Heart left ventricle (tissue), 16 donors: ENCODE results near the gene FASN. TPM values are rescaled to one million over a fixed set of nuclear protein-coding genes. Genes with fewer than 3 reads are reported as not detected.

ENCODE experiments used
- ATAC-seq, 4 donors: fragments of 200-7000 bp; cut with Tn5 transposase; one replicate each; pipeline ENCODE4 v1.9.1; 2020 to 2022; ENCODE audit warnings: moderate library complexity in 4 of 4, mild to moderate bottlenecking in 3 of 4, moderate number of reproducible peaks in 1 of 4
- DNase-seq, 5 donors: peaks; one replicate each; pipeline ENCODE4 v3.0.0-alpha.2; 2020
- H3K27ac ChIP-seq, 12 donors: fragments of 200-600 bp; sonication (generic) in 4 of 12; one replicate each; pipeline versions ENCODE4 v1.5.0 to v1.8.0; 2016 to 2022; ENCODE audit warnings: mild to moderate bottlenecking in 2 of 12
- H3K27me3 ChIP-seq, 9 donors: fragments of 200-600 bp; sonication (generic) in 2 of 9; one replicate each; pipeline versions ENCODE4 v1.5.1 to v1.8.0; 2016 to 2022; ENCODE audit warnings: mild to moderate bottlenecking in 3 of 9
- H3K36me3 ChIP-seq, 9 donors: fragments of 200-600 bp; sonication (generic) in 2 of 9; one replicate each; pipeline versions ENCODE4 v1.5.0 to v1.8.0; 2018 to 2022; ENCODE audit warnings: mild to moderate bottlenecking in 2 of 9
- H3K4me1 ChIP-seq, 12 donors: fragments of 200-600 bp; sonication (generic) in 4 of 12; one replicate each; pipeline versions ENCODE4 v1.5.0 to v1.8.0; 2016 to 2022; ENCODE audit warnings: mild to moderate bottlenecking in 3 of 12
- H3K4me3 ChIP-seq, 12 donors: fragments of 200-600 bp; sonication (generic) in 4 of 12; one replicate each; pipeline versions ENCODE4 v1.5.0 to v1.8.0; 2017 to 2022; ENCODE audit warnings: mild to moderate bottlenecking in 9 of 12, moderate library complexity in 4 of 12
- H3K9me3 ChIP-seq, 12 donors: fragments of 200-600 bp; sonication (generic) in 4 of 12; one replicate each; pipeline versions ENCODE4 v1.5.0 to v1.8.0; 2016 to 2022; ENCODE audit warnings: mild to moderate bottlenecking in 1 of 12
- CTCF ChIP-seq, 12 donors: fragments of 200-600 bp; sonication (generic) in 4 of 12; IDR thresholded peaks; one replicate each; pipeline versions ENCODE4 v1.5.0 to v1.8.0; 2018 to 2022; ENCODE audit warnings: antibody characterized with exemption in 12 of 12, mild to moderate bottlenecking in 5 of 12
- POLR2A ChIP-seq, 2 donors: fragments of 450-650 bp; IDR thresholded peaks; one replicate each; pipeline ENCODE4 v1.6.1; 2017; ENCODE audit warnings: antibody characterized with exemption in 2 of 2, mild to moderate bottlenecking in 2 of 2, moderate library complexity in 2 of 2
- WGBS, 4 donors: extraction: QIAGEN DNeasy Blood & Tissue Kit in 2 of 4; methylation state at CpG; one replicate each; pipeline versions ENCODE4 v1.1.5 to v1.1.7; 2013 to 2018; 5-methylcytosine and 5-hydroxymethylcytosine counted together
- intact Hi-C, 10 donors: fragments of 100-400 bp; cut with DNase I; formaldehyde crosslinking; loops; one replicate each; pipeline versions ENCODE4 v1.11.1 to v1.14.2; 2022
- polyA plus RNA-seq, 2 donors: library from polyadenylated mRNA; stranded (reverse); fragments of 200-250 nt; gene quantifications; one replicate each; pipeline ENCODE4 v1.2.3, GENCODE V29; 2013
- total RNA-seq, 9 donors: library from RNA; depleted of rRNA in 2 of 9; stranded (reverse); fragments of >200 nt in 2 of 9; fragmentation: NEBNext Ultra II Directional in 3 of 9; extraction: Animal tissue kit (Norgen Biotek cat#: 25700) in 3 of 9; gene quantifications; one replicate each; pipeline versions ENCODE4 v1.1.0 to v1.2.4, GENCODE V29; 2016 to 2023
- donor health status: ischemic (EF 13 %, LVEDD 7.1; RV severe dilation, severe dysfunction).
- donor health status: healthy with polysubstance abuse.
- donor health status: DM: no; HTN: yes; CAD: no.
- donor health status: DM: no; HTN: no; CAD: no.
- donor health status: ischemic (EF 25% LVEDD 6.9; RV normal size, moderate dysfunction).
- donor health status: ischemic (EF 25% LVEDD 5.7; RV mildly dilated, moderate dysfunction).
- donor health status: healthy.
- donor health status: DM: yes; HTN: yes; CAD: no.
- donor health status: ischemic (EF 35%, LVEDD 5.7; RV mildly dilated, moderate dysfunction).
- donor health status: nonischemic (EF 11% LVEDD 7.7; RV severe dilation, severe dysfunction).
- donor health status: DM: yes; HTN: yes; CAD: no.
- donor health status: PGD.
- donor health status: ischemic (EF 29% LVEDD 5.4; RV normal size, mild dysfunction).
- donor health status: nonischemic (EF 23%, LVEDD 6.1; RV moderate dilation, normal function).

The FASN gene
- total and polyA plus RNA-seq, 11 donors, result 6.9 to 103 (median 18.9) TPM

- TF ChIP-seq POLR2A (IDR thresholded peaks at IDR 0.05) (no peak), CTCF (IDR thresholded peaks at IDR 0.05) (no peak)
- WGBS, 4 donors, result 12 to 75% (median 17%) methylated on average over 8 to 79 of the region's 79 CpGs
- Histone ChIP-seq H3K36me3 (peaks cover 0 to 61% (median 28%) of the 10 kb centered on the region in 9 donors), H3K27ac (peak overlapping the region in 9 of 12 donors; percentile 38 to 72 (median 58)), H3K27me3 (no peaks in the 10 kb centered on the region), H3K9me3 (no peaks in the 10 kb centered on the region), H3K4me3 (peak overlapping the region; percentile 63 to 96 (median 82)), H3K4me1 (peaks cover 3 to 38% (median 24%) of the 10 kb centered on the region in 12 donors)
- intact Hi-C loops, result no loop called here
- ATAC-seq (peak in 2 of 4 donors; percentile 13 to 16), DNase-seq (peak in 3 of 5 donors; percentile 28 to 71 (median 32))
These were observed 47.0 kb downstream of the FASN start for GRCh38 chr17:82050761-82051641.

- TF ChIP-seq CTCF (IDR thresholded peaks at IDR 0.05) (no peak), POLR2A (IDR thresholded peaks at IDR 0.05) (no peak)
- Histone ChIP-seq H3K4me1 (peaks cover 3 to 38% (median 24%) of the 10 kb centered on the region in 12 donors), H3K4me3 (peak overlapping the region in 10 of 12 donors; percentile 63 to 96 (median 82)), H3K27ac (peak overlapping the region in 1 of 12 donors; percentile 64), H3K9me3 (no peaks in the 10 kb centered on the region), H3K27me3 (no peaks in the 10 kb centered on the region), H3K36me3 (peaks cover 0 to 54% (median 21%) of the 10 kb centered on the region in 9 donors)
- DNase-seq (peak in 3 of 5 donors; percentile 21 to 39 (median 25)), ATAC-seq (no peak)
- intact Hi-C loops, result no loop called here
- 88 to 93% (median 91%) methylated on average over 16 to 28 of the region's 28 CpGs for WGBS, 4 donors
These were observed 47.8 kb downstream of the FASN start for GRCh38 chr17:82050152-82050760.

DNA sequence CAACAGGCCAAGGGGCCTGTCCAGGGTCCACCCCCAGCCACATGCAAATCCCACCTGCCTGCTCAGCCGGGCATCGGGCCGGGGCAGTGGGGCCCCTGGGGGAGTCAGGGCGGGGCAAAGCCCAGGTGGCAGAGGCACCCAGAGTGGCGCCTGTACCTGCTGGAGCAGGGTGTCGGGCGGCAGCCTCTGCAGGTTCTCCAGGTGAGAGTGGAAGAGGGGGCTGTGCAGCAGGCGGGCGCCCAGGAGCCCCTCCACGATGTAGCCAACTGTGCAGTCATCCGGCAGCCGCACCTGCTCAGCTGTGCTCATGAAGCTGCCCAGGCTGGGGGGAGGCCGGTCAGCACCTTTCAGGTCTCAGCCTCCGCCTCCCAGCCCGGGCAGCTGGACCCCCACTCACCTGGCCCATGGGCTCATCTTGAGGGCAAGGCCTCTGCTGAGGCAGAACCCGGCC, 48.5 kb downstream of the FASN start:
- ATAC-seq (no peak), DNase-seq (peak in 3 of 5 donors; percentile 17 to 47 (median 20))
- intact Hi-C loops, result no loop called here
- H3K36me3 ChIP-seq, result peaks cover 0 to 47% (median 14%) of the 10 kb centered on the region in 9 donors
- WGBS, 4 donors, result 92 to 98% (median 95%) methylated on average over 12 to 16 of the region's 16 CpGs
- no peak overlapping the region for H3K27ac ChIP-seq
- no peaks in the 10 kb centered on the region for H3K27me3 ChIP-seq
- TF ChIP-seq CTCF (IDR thresholded peaks at IDR 0.05), result no peak
- no peak for TF ChIP-seq POLR2A (IDR thresholded peaks at IDR 0.05)
- no peaks in the 10 kb centered on the region for H3K9me3 ChIP-seq
- peaks cover 3 to 38% (median 24%) of the 10 kb centered on the region in 12 donors for H3K4me1 ChIP-seq
- no peak overlapping the region for H3K4me3 ChIP-seq

DNA sequence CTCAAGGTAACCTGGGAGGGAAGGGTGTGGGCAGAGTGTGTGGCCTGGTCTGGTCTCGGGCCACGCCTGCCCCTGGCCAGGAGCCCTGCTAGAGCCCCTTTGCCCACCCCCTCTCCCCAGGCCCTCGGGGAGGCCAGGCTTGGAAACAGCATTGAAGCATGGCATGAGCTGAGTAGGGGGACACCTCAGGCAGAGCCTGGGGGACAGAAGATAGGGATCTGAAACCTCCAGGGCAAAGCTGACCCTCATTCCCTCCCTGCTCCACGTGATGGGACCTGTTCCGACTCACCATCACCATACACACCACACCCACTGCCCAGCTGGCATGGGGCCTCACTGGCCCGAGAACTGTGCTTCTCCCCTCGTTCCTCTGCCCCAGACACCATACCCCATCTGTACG, 48.9 kb downstream of the FASN start:
- TF ChIP-seq POLR2A (IDR thresholded peaks at IDR 0.05), result no peak
- TF ChIP-seq CTCF (IDR thresholded peaks at IDR 0.05), result no peak
- Histone ChIP-seq H3K36me3 (peaks cover 0 to 42% (median 10%) of the 10 kb centered on the region in 9 donors), H3K27ac (no peak overlapping the region), H3K4me1 (peaks cover 3 to 38% (median 24%) of the 10 kb centered on the region in 12 donors), H3K27me3 (no peaks in the 10 kb centered on the region), H3K4me3 (no peak overlapping the region), H3K9me3 (no peaks in the 10 kb centered on the region)
- WGBS, 4 donors, result 83 to 93% (median 91%) methylated on average over 6 to 8 of the region's 8 CpGs
- DNase-seq (no peak), ATAC-seq (no peak)
- intact Hi-C loops, result no loop called here
